Urinary bladder (tissue), 4 donors: ENCODE data around the gene SACS. TPM values are rescaled to one million over a fixed set of nuclear protein-coding genes. Genes with fewer than 3 reads are reported as not detected.
"Not testable (repeated sequence)": the region's sequence is repeated elsewhere in the genome, so short reads cannot be mapped to it uniquely, and the experiment has no call there.

Experiments
- DNase-seq: peaks from one replicate; pipeline ENCODE4 v3.0.0-alpha.2; 2015; ENCODE audit errors: extremely low spot score
- H3K27ac ChIP-seq: one replicate; pipeline ENCODE4 v1.5.1; 2013; ENCODE audit warnings: low read depth, mild to moderate bottlenecking, moderate library complexity
- H3K36me3 ChIP-seq: one replicate; pipeline ENCODE4 v1.6.1; 2013; ENCODE audit warnings: mild to moderate bottlenecking, moderate library complexity; ENCODE audit not compliant: insufficient read depth
- H3K4me1 ChIP-seq: one replicate; pipeline ENCODE4 v1.6.1; 2013; ENCODE audit warnings: mild to moderate bottlenecking, moderate library complexity; ENCODE audit not compliant: insufficient read depth
- H3K4me3 ChIP-seq: one replicate; pipeline ENCODE4 v1.5.1; 2013; ENCODE audit warnings: low read depth, low read length
- WGBS: extraction: QIAGEN DNeasy Blood & Tissue Kit; methylation state at CpG from one replicate; pipeline ENCODE4 v1.1.7; 2013; 5-methylcytosine and 5-hydroxymethylcytosine counted together
- polyA plus RNA-seq: library from polyadenylated mRNA; stranded (reverse); fragments of 200-250 nt; gene quantifications from one replicate; pipeline ENCODE4 v1.2.3, GENCODE V29; 2013
- total RNA-seq: library from RNA; depleted of rRNA; stranded (reverse); fragments of >200 nt; gene quantifications from one replicate; pipeline ENCODE4 v1.2.3, GENCODE V29; 2014
- donor health status: healthy with polysubstance abuse.
- donor health status: healthy.

Gene SACS
- total and polyA plus RNA-seq, 2 donors, result 9.7 to 90.3 TPM

- H3K27ac ChIP-seq, H3K4me3 ChIP-seq, H3K4me1 ChIP-seq, H3K36me3 ChIP-seq, DNase-seq: not testable (repeated sequence)
- 94% methylated on average over 6 of the region's 6 CpGs for WGBS
Observed at GRCh38 chr13:23314837-23315236, 118.7 kb downstream of the SACS start.

GRCh38 chr13:23292586-23292985 lies 140.9 kb downstream of the SACS start:
- no peak overlapping the region for H3K27ac ChIP-seq
- 79% methylated on average over 1 of the region's 1 CpG for WGBS
- no peaks in the 10 kb centered on the region for H3K4me1 ChIP-seq
- no peaks in the 10 kb centered on the region for H3K36me3 ChIP-seq
- DNase-seq, result no peak
- H3K4me3 ChIP-seq, result no peak overlapping the region

GRCh38 chr13:23289917-23290357 lies 143.6 kb downstream of the SACS start:
- Histone ChIP-seq H3K36me3 (no peaks in the 10 kb centered on the region), H3K27ac (no peak overlapping the region), H3K4me1 (no peaks in the 10 kb centered on the region), H3K4me3 (no peak overlapping the region)
- WGBS, result 41% methylated on average over 5 of the region's 5 CpGs
- DNase-seq, result no peak

- DNase-seq, result no peak
- Histone ChIP-seq H3K4me3 (no peak overlapping the region), H3K4me1 (no peaks in the 10 kb centered on the region), H3K36me3 (no peaks in the 10 kb centered on the region), H3K27ac (no peak overlapping the region)
- 58% methylated on average over 7 of the region's 7 CpGs for WGBS
Observed at GRCh38 chr13:23288995-23289394, 144.5 kb downstream of the SACS start.

- 82% methylated on average over 1 of the region's 1 CpG for WGBS
- Histone ChIP-seq H3K4me1 (no peaks in the 10 kb centered on the region), H3K4me3 (no peak overlapping the region), H3K36me3 (no peaks in the 10 kb centered on the region), H3K27ac (no peak overlapping the region)
- no peak for DNase-seq
Observed at GRCh38 chr13:23288564-23288963, 144.9 kb downstream of the SACS start.

- WGBS, result 43% methylated on average over 5 of the region's 5 CpGs
Observed at GRCh38 chr13:23279321-23279720, 154.2 kb downstream of the SACS start.

More at GRCh38 chr13:23279321-23279720, 154.2 kb downstream of the SACS start:
- no peak overlapping the region for H3K4me3 ChIP-seq
- no peaks in the 10 kb centered on the region for H3K4me1 ChIP-seq
- no peak overlapping the region for H3K27ac ChIP-seq
- no peak for DNase-seq
- no peaks in the 10 kb centered on the region for H3K36me3 ChIP-seq

Other genes starting within 250 kb of the SACS start
- 17.6 TPM for gene TNFRSF19, start 136.7 kb upstream of the SACS start, total RNA-seq
- 8.2 TPM for gene TNFRSF19, start 136.7 kb upstream of the SACS start, polyA plus RNA-seq